Measurements from ENCODE around the gene PPP2R2C.

PPP2R2C gene

DNA sequence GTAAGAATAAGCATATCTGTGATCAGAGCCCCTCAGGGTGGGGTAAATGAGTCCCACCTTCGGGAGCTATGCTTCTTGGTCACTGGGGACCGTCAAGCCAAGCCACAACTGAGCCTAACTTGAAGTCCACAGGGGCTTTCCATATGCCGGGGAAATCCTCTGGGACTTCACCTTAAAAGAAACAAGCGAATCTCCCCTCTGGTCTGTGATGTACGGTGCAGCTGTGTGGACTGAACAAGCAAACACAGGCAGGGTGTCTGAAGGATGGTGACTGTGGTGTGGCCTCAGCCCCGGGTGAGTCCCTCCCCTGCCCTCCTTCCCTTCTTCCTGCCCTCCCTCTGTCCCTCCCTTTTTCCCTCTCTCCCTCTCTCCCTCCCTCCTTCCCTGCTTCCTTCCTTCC, 29.7 kb upstream of the PPP2R2C start:
- Histone ChIP-seq H3K79me2 (ENCODE audit: insufficient read depth, low read depth) (no peaks in the 10 kb centered on the region), H3K9ac (no peak overlapping the region), H3K4me2 (no peak overlapping the region), H3K27me3 (ENCODE audit: insufficient read depth, low read depth) (peaks cover 20% of the 10 kb centered on the region; the same call in 1 of the 2 replicates), H4K20me1 (ENCODE audit: insufficient read depth) (no peaks in the 10 kb centered on the region), H3K4me1 (ENCODE audit: low read depth, poor library complexity, severe bottlenecking) (no peaks in the 10 kb centered on the region), H3K36me3 (ENCODE audit: insufficient read depth) (no peaks in the 10 kb centered on the region), H3K4me3 (IDR thresholded peaks at IDR 0.05; ENCODE audit: insufficient read depth, low read depth, low read length) (no peak overlapping the region), H2AFZ (ENCODE audit: low read depth) (no peak overlapping the region), H3K27ac (no peak overlapping the region)
- no peak for TF ChIP-seq CTCF (conservative IDR thresholded peaks at IDR 0.05; ENCODE audit: low read depth, low read length)

DNA sequence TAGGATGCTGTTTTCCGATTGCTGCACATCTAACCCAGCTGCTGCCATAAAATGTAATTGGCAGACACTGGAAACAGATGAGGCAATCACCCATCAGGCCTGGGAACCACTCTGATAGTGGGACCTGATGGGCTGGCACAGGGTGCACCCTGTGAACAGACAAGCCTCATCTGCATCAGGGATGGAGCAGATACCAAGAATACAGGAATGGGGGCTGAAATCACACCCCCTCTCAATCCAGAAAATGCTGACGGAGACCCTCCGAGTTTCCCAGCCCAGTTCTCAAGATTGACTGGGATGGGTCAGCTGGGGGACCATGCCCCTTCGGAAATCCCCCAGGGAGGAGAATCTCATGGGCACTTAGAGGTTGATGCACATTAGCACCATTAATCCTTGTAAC, 28.8 kb upstream of the PPP2R2C start:
- Histone ChIP-seq H2AFZ (ENCODE audit: low read depth) (no peak overlapping the region), H3K4me2 (no peak overlapping the region), H3K27me3 (ENCODE audit: insufficient read depth, low read depth) (peaks cover 23% of the 10 kb centered on the region; the same call in 1 of the 2 replicates), H4K20me1 (ENCODE audit: insufficient read depth) (no peaks in the 10 kb centered on the region), H3K36me3 (ENCODE audit: insufficient read depth) (no peaks in the 10 kb centered on the region), H3K9ac (no peak overlapping the region), H3K4me1 (ENCODE audit: low read depth, poor library complexity, severe bottlenecking) (no peaks in the 10 kb centered on the region), H3K27ac (no peak overlapping the region), H3K79me2 (ENCODE audit: insufficient read depth, low read depth) (no peaks in the 10 kb centered on the region), H3K4me3 (IDR thresholded peaks at IDR 0.05; ENCODE audit: insufficient read depth, low read depth, low read length) (no peak overlapping the region)
- no peak for TF ChIP-seq CTCF (conservative IDR thresholded peaks at IDR 0.05; ENCODE audit: low read depth, low read length)

DNA sequence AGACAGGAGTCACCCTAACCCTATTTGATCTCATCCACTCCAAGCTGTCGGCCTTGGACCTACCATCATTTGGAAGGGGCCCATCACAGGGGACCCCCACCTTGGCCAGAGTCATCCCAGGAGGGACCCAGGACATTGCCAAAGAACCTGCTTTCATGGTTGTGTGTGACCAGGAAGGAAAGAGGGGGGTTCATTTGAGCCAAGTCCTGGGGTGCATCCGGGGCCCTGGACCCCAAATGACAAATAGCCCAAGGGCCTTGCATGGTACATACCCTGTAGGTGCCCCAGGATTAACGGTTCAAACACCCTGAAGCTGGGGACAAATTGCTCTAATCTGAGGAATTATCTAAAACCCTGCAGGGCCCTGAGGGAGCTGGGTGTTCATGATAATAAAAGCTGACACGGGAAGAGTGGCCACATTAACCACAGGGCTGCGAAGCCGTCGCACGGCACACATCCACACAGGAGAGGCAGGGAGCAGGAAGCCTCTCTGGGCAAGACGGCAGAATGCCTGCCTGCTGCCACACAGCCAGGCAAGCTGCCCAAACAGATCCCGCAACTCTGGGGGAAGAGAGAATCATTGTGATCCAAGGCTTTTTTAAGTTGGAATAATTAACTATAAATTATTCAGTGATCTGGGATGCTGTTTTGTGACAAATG, 28.2 kb upstream of the PPP2R2C start:
- Histone ChIP-seq H3K4me2 (no peak overlapping the region), H3K27ac (no peak overlapping the region), H3K9ac (no peak overlapping the region), H3K79me2 (ENCODE audit: insufficient read depth, low read depth) (no peaks in the 10 kb centered on the region), H3K36me3 (ENCODE audit: insufficient read depth) (no peaks in the 10 kb centered on the region), H3K4me3 (IDR thresholded peaks at IDR 0.05; ENCODE audit: insufficient read depth, low read depth, low read length) (no peak overlapping the region), H2AFZ (ENCODE audit: low read depth) (no peak overlapping the region), H3K4me1 (ENCODE audit: low read depth, poor library complexity, severe bottlenecking) (no peaks in the 10 kb centered on the region), H3K27me3 (ENCODE audit: insufficient read depth, low read depth) (peaks cover 24% of the 10 kb centered on the region; the same call in 1 of the 2 replicates), H4K20me1 (ENCODE audit: insufficient read depth) (no peaks in the 10 kb centered on the region)
- TF ChIP-seq CTCF (conservative IDR thresholded peaks at IDR 0.05; ENCODE audit: low read depth, low read length): no peak

DNA sequence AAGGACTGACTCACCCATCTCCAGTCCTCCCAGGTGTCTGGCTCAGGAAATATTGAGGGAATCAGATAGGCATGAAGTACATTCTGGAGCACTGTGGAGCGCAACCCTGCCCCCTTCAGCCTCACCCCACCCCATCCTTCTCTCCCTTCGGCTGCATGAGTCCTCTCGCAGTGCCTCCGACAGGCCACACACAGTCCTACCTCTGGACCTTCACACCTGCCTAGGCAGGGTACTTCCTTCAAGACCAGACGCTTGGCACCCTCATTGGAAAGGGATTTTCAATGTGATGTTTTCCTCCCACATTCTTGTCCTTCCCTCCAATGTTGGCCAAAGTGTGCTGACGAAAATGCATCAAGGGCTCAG, 26.8 kb upstream of the PPP2R2C start:
- Histone ChIP-seq H3K4me2 (no peak overlapping the region), H3K9ac (no peak overlapping the region), H2AFZ (ENCODE audit: low read depth) (no peak overlapping the region), H3K79me2 (ENCODE audit: insufficient read depth, low read depth) (no peaks in the 10 kb centered on the region), H3K27me3 (ENCODE audit: insufficient read depth, low read depth) (peaks cover 16% of the 10 kb centered on the region; the same call in 1 of the 2 replicates), H4K20me1 (ENCODE audit: insufficient read depth) (no peaks in the 10 kb centered on the region), H3K4me1 (ENCODE audit: low read depth, poor library complexity, severe bottlenecking) (no peaks in the 10 kb centered on the region), H3K36me3 (ENCODE audit: insufficient read depth) (no peaks in the 10 kb centered on the region), H3K27ac (no peak overlapping the region), H3K4me3 (IDR thresholded peaks at IDR 0.05; ENCODE audit: insufficient read depth, low read depth, low read length) (no peak overlapping the region)
- TF ChIP-seq CTCF (conservative IDR thresholded peaks at IDR 0.05; ENCODE audit: low read depth, low read length): no peak
